SH-SY5Y (cell line): ENCODE data around the gene RABGAP1L.

Source experiments
- GATA2 ChIP-seq: IDR thresholded peaks from 2 replicates; pipeline ENCODE4 v1.6.1; 2011; ENCODE audit warnings: mild to moderate bottlenecking, low read depth, low read length
- GATA3 ChIP-seq: IDR thresholded peaks from 2 replicates; pipeline ENCODE4 v1.6.1; 2011; ENCODE audit warnings: low read depth, mild to moderate bottlenecking, low read length, moderate library complexity

DNA sequence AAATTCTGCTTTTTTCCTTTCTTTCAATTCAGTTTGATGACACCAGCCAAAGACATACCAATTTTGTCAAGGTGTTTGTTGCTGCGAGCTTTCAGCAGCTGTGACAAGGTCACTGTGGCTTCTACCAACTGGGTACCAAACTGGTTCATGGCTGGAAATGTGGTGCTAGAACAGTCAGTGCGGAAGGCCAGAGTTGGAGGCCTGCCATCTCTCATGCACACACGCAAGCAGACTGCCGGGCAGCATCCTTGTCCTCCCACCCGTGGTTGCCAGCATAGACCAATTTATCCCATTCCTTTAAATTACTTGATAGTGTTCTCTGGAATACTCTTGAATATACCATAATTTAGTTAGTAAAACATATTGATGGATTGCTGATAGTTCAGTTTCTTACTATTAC is 208.6 kb downstream of the RABGAP1L start:
- TF ChIP-seq GATA2, result no peak
- TF ChIP-seq GATA3, result no peak
